Prostate gland (tissue), 2 donors: ENCODE results near the gene AP5B1.

Experiments
- CTCF ChIP-seq, 4 experiments: fragments of 200-600 bp in 2 of 4; fragments of 450-650 bp in 2 of 4; sonication (generic) in 2 of 4; IDR thresholded peaks; 1 replicate in 3 of 4; 2 replicates in 1 of 4; pipeline ENCODE4 v1.5.1; 2016 to 2019; ENCODE audit warnings: antibody characterized with exemption in 4 of 4, mild to moderate bottlenecking in 2 of 4, moderate library complexity in 2 of 4
- POLR2A ChIP-seq: fragments of 450-650 bp; IDR thresholded peaks from one replicate; pipeline ENCODE4 v1.6.1; 2016; ENCODE audit warnings: antibody characterized with exemption, mild to moderate bottlenecking
- POLR2AphosphoS5 ChIP-seq: sonication (generic); formaldehyde crosslinking; IDR thresholded peaks from one replicate; pipeline ENCODE4 v1.6.1; 2017; ENCODE audit warnings: antibody characterized with exemption

GRCh38 chr11:65803797-65804492 lies 23.2 kb upstream of the AP5B1 start:
- TF ChIP-seq CTCF (IDR thresholded peaks at IDR 0.05) (no peak), POLR2A (no peak), POLR2AphosphoS5 (no peak)
